HG03565 (cell line): ENCODE data around the gene SDC1.

Source experiments
- ATAC-seq: cut with Tn5 transposase; IDR thresholded peaks from one replicate; pipeline ENCODE4 v1.9.1; 2021; ENCODE audit warnings: mild to moderate bottlenecking, moderate library complexity; ENCODE audit not compliant: unreplicated experiment

SDC1 gene

GRCh38 chr2:20215183-20216040, 9.5 kb downstream of the SDC1 start:
- ATAC-seq: no peak

- ATAC-seq: no peak
Measured at GRCh38 chr2:20214566-20215182, 10.3 kb downstream of the SDC1 start.

GRCh38 chr2:20213651-20214565, 11.0 kb downstream of the SDC1 start:
- no peak for ATAC-seq

- no peak for ATAC-seq
Measured at GRCh38 chr2:20212871-20213503, 11.9 kb downstream of the SDC1 start.

- peak; percentile 60 for ATAC-seq
Measured at GRCh38 chr2:20212459-20212870, 12.5 kb downstream of the SDC1 start.

- peak; percentile 6 for ATAC-seq
Measured at GRCh38 chr2:20211860-20212458, 13.0 kb downstream of the SDC1 start.

- no peak for ATAC-seq
Measured at GRCh38 chr2:20211420-20211819, 13.5 kb downstream of the SDC1 start.

- ATAC-seq: no peak
Measured at GRCh38 chr2:20210462-20210861, 14.5 kb downstream of the SDC1 start.

- no peak for ATAC-seq
Measured at GRCh38 chr2:20209373-20210109, 15.4 kb downstream of the SDC1 start.

GRCh38 chr2:20208476-20208859, 16.5 kb downstream of the SDC1 start:
- ATAC-seq: no peak

- peak; percentile 59 for ATAC-seq
Measured at GRCh38 chr2:20207051-20207450, 17.9 kb downstream of the SDC1 start.

- no peak for ATAC-seq
Measured at GRCh38 chr2:20205915-20206524, 18.9 kb downstream of the SDC1 start.

- ATAC-seq: no peak
Measured at GRCh38 chr2:20205069-20205468, 19.9 kb downstream of the SDC1 start.

GRCh38 chr2:20203521-20204225, 21.3 kb downstream of the SDC1 start:
- no peak for ATAC-seq

GRCh38 chr2:20203072-20203471, 21.9 kb downstream of the SDC1 start:
- no peak for ATAC-seq

- no peak for ATAC-seq
Measured at GRCh38 chr2:20201671-20202070, 23.3 kb downstream of the SDC1 start.

GRCh38 chr2:20200697-20201555, 24.0 kb downstream of the SDC1 start:
- no peak for ATAC-seq
